Measurements from ENCODE around the gene CCL15. TPM values are rescaled to one million over a fixed set of nuclear protein-coding genes. Genes with fewer than 3 reads are reported as not detected.
A peak's percentile ranks its signal among the peaks of the same experiment; 100 is the strongest.

The CCL15 gene, protein sequence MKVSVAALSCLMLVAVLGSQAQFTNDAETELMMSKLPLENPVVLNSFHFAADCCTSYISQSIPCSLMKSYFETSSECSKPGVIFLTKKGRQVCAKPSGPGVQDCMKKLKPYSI
- not detected in 2 replicates for total RNA-seq
- long read RNA-seq: 0 reads

DNA sequence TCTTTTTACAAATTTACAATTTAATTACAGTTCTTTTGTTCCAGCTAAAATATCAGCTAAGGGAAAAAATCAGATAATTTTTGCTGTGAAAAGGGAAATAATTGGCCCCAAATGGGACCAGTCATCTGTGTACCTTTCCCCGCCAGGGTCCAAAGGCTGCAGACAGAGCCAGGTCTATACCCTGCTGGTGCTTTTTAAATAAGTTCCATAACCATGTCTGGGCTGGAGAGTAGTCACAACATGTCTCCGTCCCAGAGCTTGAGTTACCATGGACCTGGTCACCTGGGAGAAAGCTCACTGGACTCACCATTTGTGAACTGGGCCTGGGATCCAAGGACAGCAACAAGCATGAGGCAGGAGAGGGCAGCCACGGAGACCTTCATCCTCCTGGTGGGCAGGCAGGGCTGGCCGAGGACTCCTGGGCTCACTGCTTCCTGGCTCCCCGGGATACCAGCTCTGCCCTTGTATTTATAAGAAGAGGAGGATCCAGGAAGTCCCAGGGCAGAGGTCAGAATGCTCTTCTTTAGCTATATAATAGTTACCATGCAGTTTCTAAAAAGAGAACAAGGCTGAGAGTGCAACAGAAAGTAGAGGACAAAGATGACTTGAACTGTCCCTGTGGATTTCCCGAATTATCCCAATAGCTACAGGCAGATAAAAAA is at the start of gene CCL15:
TSS of gene CCL15 (minus strand) at position 444 of the 662 bp plus-strand sequence. CDS start at position 383, 61 bp downstream.
- peaks cover 12% of the 10 kb centered on the region for H3K27me3 Mint-ChIP-seq (ENCODE audit: low read depth)
- peaks cover 13% of the 10 kb centered on the region for H3K4me1 Mint-ChIP-seq
- TF ChIP-seq, protein P1, sequence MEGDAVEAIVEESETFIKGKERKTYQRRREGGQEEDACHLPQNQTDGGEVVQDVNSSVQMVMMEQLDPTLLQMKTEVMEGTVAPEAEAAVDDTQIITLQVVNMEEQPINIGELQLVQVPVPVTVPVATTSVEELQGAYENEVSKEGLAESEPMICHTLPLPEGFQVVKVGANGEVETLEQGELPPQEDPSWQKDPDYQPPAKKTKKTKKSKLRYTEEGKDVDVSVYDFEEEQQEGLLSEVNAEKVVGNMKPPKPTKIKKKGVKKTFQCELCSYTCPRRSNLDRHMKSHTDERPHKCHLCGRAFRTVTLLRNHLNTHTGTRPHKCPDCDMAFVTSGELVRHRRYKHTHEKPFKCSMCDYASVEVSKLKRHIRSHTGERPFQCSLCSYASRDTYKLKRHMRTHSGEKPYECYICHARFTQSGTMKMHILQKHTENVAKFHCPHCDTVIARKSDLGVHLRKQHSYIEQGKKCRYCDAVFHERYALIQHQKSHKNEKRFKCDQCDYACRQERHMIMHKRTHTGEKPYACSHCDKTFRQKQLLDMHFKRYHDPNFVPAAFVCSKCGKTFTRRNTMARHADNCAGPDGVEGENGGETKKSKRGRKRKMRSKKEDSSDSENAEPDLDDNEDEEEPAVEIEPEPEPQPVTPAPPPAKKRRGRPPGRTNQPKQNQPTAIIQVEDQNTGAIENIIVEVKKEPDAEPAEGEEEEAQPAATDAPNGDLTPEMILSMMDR (conservative IDR thresholded peaks at IDR 0.05): no peak
- no peak for DNase-seq (ENCODE audit: low read depth, low spot score)
- H3K27ac Mint-ChIP-seq (ENCODE audit: unreplicated experiment): peak within 1 kb of the TSS; percentile 30
- H3K36me3 Mint-ChIP-seq (ENCODE audit: low read depth): no peaks in the 10 kb centered on the region
- no peaks in the 10 kb centered on the region for H3K9me3 Mint-ChIP-seq
- no peak within 1 kb of the TSS for H3K4me3 Mint-ChIP-seq

DNA sequence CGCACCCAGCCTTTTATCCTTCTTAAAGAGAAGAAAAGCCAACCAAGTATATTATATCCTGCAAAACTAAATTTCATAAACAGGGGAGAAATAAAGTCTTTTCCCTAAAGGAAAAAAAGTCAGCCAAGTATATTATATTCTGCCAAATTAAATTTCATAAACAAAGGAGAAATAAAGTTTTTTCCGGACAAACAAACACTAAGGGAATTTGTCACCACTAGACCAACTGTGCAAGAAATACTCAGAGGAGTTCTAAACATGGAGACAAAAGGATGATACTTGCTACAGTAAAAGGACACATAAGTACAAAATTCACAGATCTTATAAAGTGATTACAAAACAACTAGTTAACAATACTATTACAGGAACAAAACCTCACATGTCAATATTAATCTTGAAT is 48.3 kb upstream of the CCL15 start:
- Mint-ChIP-seq H3K4me3 (no peak overlapping the region), H3K36me3 (ENCODE audit: low read depth) (peaks cover 4% of the 10 kb centered on the region), H3K27ac (ENCODE audit: unreplicated experiment) (no peak overlapping the region), H3K9me3 (peaks cover 22% of the 10 kb centered on the region), H3K27me3 (ENCODE audit: low read depth) (peaks cover 47% of the 10 kb centered on the region), H3K4me1 (no peaks in the 10 kb centered on the region)
- DNase-seq (ENCODE audit: low read depth, low spot score): no peak
- TF ChIP-seq, protein P1 (conservative IDR thresholded peaks at IDR 0.05): no peak

DNA sequence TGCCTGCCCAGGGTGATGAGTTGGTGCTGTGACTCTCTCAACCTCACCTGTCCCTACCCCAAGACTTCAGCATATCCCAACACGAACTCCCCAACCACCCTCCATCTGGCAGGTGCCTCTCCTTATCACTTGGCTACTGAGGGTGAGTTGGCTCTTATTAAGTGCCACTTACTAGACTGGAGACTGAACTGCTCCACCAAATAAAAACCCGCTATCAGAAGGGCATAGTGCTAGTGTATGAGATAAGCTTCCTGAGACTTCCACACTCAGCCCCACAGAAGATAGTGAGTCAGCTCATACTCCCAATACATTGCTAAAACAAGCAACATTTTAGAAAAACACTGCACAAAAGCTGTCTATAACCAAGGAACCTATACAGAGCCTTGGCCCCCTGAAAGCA is 46.7 kb upstream of the CCL15 start:
- Mint-ChIP-seq H3K27me3 (ENCODE audit: low read depth) (peaks cover 45% of the 10 kb centered on the region), H3K27ac (ENCODE audit: unreplicated experiment) (no peak overlapping the region), H3K4me3 (no peak overlapping the region), H3K4me1 (no peaks in the 10 kb centered on the region), H3K36me3 (ENCODE audit: low read depth) (peaks cover 4% of the 10 kb centered on the region), H3K9me3 (peaks cover 25% of the 10 kb centered on the region)
- TF ChIP-seq, protein P1 (conservative IDR thresholded peaks at IDR 0.05): no peak
- DNase-seq (ENCODE audit: low read depth, low spot score): no peak

DNA sequence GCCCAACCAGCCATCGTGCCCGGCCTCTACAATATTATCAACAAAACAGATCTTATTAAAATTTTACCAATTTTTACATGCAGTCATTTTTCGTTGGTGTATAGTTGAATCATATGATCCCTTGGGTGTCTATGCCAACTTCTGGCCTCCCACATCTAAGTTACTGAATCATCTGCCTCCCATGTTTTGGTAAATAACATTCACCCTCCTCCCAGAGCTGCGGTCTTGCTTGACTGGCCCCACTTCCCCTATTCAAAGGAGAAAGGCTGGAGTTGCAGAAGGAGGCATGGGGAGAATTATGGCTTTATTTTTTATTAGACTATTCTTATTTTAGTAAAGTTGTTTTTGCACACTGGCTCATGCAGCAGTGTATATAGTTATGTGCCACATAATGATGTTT is 34.9 kb upstream of the CCL15 start:
- TF ChIP-seq, protein P1 (conservative IDR thresholded peaks at IDR 0.05): no peak
- H3K4me3 Mint-ChIP-seq: no peak overlapping the region
- no peak overlapping the region for H3K27ac Mint-ChIP-seq (ENCODE audit: unreplicated experiment)
- H3K36me3 Mint-ChIP-seq (ENCODE audit: low read depth): no peaks in the 10 kb centered on the region
- no peaks in the 10 kb centered on the region for H3K4me1 Mint-ChIP-seq
- peaks cover 19% of the 10 kb centered on the region for H3K27me3 Mint-ChIP-seq (ENCODE audit: low read depth)
- no peak for DNase-seq (ENCODE audit: low read depth, low spot score)
- H3K9me3 Mint-ChIP-seq: no peaks in the 10 kb centered on the region

DNA sequence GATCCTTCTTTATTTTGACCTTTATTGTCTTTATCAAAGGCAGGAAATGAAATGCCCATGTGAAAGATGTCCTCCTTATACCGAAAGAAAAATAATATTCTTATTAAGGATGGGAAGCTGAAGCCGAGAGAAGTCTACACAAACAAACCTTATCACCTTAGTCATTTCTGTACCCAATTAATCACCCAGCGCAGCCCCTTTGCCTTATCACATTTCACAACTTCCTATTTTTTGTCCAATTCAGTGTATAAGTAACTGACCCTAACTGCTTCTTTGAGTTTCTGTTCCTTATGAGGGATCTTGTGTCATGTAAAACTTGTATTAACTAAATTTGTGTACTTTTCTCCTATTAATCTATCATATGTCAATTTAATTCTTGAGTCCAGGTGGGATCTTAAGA is 32.8 kb upstream of the CCL15 start:
- no peak overlapping the region for H3K27ac Mint-ChIP-seq (ENCODE audit: unreplicated experiment)
- H3K9me3 Mint-ChIP-seq: no peaks in the 10 kb centered on the region
- peaks cover 14% of the 10 kb centered on the region for H3K4me1 Mint-ChIP-seq
- TF ChIP-seq, protein P1 (conservative IDR thresholded peaks at IDR 0.05): no peak
- H3K4me3 Mint-ChIP-seq: no peak overlapping the region
- DNase-seq (ENCODE audit: low read depth, low spot score): no peak
- peaks cover 25% of the 10 kb centered on the region for H3K27me3 Mint-ChIP-seq (ENCODE audit: low read depth)
- H3K36me3 Mint-ChIP-seq (ENCODE audit: low read depth): no peaks in the 10 kb centered on the region
